HG02642 (cell line): ENCODE measurements around the gene STAT5A.

ENCODE experiments used
- ATAC-seq: cut with Tn5 transposase; IDR thresholded peaks from one replicate; pipeline ENCODE4 v1.9.1; 2021; ENCODE audit warnings: mild to moderate bottlenecking; ENCODE audit not compliant: unreplicated experiment, poor library complexity

The STAT5A gene

GRCh38 chr17:42266918-42267766, 21.2 kb upstream of the STAT5A start:
- no peak for ATAC-seq

GRCh38 chr17:42268236-42268635, 20.1 kb upstream of the STAT5A start:
- ATAC-seq = no peak

DNA sequence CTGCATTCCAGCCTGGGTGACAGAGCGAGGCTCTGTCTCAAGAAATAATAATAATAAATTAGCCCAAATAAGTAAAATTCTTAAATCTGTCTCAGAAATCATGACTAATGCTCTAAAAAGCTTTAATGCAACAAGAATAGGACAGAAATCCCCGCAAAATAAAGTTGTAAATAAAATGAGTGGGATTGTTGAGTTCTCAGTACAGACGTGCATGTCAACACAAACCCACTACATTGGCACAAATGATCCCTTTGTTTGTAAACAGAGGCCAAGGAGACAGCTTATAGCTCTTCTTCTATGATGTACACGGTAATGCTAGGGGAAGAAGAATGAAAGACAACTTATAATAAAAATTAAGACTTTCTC, 18.1 kb upstream of the STAT5A start:
- ATAC-seq = no peak

GRCh38 chr17:42270596-42270995, 17.7 kb upstream of the STAT5A start:
- no peak for ATAC-seq

- no peak for ATAC-seq
Observed at GRCh38 chr17:42271006-42271778, 17.1 kb upstream of the STAT5A start.

DNA sequence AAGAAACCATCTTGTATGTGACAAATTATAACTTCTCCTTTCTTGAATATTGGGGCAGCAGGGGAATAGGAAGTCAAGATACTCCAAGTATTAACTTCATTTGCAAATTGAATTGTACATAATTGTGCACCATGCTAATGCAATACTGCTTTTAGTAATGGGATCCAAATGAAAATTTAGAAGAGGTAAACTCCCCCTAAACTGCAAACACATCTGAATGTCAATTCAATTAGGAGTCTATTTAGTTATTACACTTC, 16.6 kb upstream of the STAT5A start:
- ATAC-seq = no peak

- ATAC-seq = no peak
Observed at GRCh38 chr17:42272162-42272907, 16.0 kb upstream of the STAT5A start.

DNA sequence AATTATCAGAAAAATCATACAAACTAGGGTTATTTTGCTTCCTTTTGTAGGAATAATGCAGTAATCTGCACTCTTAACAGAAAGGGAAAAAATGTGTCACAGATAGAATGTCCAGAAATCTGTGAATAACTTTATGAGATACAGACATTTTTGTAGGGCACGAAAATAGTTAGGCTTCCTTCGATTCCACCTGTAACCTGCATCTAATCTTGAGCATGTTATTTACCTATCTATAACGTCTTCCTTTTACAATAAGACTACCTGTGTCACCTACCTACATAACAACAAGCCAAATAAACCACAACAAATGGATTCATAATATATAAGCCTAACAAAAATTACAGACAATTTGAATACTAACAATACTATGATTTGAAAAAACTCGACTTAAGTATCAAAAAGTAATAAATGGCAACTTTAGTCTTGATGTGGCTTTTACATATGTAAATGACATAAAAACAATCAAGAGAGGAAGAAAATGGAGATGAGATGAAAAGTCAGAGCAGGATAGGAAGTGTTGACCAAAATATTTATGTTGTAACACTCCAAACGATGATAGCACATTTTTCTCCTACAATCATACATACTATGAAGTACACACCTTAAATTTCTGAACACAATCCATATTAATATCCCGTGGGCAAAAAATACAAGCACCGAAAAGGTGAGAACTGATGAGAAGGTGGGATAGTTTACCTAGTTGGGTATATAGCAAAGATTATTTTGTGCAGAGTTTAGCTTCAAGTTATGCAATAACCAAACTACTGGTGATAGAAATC, 14.6 kb upstream of the STAT5A start:
- ATAC-seq = no peak

- no peak for ATAC-seq
Observed at GRCh38 chr17:42274253-42274542, 14.1 kb upstream of the STAT5A start.

GRCh38 chr17:42274812-42275526, 13.3 kb upstream of the STAT5A start:
- ATAC-seq = no peak

DNA sequence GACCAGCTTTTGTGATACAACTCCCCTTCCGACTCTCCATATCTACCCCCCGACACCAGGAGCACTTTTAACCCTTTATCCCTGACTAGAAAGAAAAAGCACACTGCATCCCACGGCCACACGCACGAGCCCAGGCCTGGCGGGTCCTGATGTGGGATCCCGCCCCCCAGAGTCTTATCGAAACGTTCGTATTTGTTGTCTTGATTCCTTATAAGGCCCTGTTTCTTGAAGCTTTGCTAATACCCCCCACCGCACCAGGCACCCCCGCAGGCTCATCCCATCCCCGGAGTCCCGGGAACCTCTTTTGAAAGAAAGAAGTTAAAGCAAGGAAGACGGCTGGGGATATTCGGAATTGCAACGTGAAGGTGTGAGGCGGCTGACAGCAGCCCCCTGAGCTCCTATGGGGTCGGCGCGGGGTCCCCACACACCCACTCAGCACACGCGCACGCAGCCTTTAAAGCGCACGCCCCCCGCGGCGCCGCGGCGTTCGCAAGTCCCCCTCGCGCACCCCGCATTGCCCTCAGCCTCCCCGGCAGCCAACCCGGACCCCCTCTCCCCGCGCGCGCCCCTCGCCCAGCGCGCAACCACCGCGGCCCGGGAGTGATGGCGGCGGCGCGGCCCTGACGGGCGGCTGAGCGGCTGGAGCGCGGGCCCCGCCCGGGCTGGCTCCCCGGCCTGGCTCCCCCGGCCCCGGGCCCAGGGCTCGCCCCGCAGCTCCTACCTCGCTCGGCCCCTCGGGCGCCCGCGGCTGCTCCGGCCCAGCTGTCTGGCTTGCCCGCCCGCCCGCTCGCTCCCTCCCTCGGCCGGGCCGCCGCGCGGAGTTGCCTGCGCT, 12.6 kb upstream of the STAT5A start:
- ATAC-seq = peak; percentile 47

DNA sequence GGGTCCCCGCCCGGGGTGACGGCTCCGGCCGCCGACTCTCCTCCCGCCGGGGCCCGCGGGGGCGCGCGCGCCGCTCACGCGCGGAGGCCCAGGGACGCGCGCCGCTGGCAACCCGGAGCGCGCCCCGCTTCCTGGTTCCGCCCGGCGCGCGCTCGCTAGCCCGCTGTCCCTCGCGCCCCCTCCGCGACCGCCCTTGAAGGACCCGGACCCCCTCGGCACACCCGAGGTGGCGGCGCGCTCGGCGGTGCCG, 12.0 kb upstream of the STAT5A start, which contains the start of gene STAT5B:
TSS of gene STAT5B (minus strand) at position 33 of the 250 bp plus-strand sequence. CDS start 44,264 bp downstream, outside the sequence.
- ATAC-seq = peak; percentile 75

DNA sequence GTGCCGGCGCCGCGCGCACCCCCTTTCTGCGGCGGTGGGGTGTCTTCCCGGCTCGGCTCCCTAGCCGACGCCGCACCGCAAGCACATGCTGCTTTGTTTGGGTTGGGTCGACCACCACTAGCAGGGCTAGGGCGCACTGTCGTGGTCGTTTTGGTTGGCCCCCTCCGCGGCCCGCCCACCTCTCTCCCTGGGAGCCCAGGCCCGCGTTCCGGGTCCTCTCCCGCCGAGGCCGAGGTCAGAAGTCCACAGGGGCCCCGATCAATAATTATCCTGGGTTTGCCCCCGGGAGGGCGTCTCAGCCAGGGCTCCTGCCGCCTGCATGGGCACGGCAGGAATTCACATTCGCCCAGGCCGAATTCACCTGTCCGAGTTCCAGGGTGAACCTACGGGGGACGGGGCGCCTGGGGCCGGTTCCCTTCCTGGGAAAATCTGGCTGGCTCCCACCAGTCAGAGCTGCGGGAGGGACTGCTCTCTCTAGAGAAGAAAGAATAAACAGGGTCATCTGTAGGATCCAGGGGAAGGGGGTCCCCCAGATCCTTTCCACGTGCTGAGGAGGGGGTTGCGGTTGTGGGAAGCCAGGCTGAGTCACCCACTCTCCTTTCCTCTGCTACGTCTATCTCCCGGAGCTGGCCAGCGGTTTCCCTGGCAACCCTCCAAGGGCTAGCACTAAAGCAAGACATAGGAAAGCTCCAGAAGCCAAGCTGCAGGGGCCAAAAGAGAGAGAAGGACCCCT, 11.5 kb upstream of the STAT5A start:
- peak; percentile 4 for ATAC-seq

DNA sequence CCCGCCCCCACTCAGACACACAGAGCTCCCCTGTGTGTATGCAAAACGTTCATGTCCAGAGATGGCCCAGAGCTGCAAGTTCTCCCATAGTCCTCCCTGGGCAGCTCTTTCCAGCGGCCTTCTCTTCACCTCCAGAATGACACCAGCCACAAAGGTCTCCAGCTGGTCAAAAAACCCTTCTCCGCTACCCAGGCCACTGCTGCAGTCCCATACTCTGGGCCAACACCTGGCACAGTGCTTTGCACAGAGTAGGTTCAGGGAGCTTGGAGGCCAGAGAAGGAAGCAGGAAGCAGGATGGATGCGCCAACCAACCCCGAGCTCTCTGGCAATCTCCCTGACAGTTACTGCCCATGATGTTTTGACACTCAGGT, 11.0 kb upstream of the STAT5A start:
- no peak for ATAC-seq

DNA sequence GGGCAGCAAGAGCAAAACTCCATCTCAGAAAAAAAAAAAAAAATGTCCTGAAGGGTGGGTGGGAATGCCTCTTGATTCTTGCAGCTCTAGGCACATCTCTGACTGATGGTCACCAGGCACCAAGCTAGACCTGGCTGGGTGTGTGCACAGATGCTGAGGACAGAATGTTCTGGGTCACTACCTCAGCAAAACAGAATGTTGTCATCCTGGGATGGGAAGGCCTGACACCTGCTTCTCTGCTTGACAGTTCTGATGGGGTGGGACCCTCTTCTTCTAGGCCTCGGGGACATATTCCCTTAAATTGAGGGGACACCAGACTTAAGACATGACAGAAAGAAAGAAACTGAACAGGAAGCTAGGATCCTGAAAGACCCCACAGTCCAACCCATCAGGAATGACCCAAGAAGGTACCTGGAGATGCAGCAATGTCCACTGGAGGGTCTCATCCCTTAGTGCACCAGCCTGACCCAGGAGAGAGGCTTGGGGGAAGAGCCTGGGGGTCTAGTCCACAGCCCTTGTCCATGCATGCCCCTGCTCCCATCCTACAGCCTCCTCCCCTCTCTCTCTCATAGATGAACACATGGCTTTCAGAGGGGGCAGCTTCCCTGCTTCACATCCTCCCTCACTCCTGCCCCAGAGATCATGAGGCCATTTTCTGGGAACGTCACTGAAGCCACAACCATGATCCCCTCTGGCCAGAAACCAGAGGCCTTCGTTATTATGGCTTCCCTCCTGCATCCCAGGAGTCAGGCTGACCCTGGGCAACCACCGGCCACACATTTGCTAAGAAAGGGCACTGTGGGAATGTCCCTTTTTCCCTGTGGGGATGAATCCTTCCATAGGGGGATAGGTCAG, 8.3 kb upstream of the STAT5A start:
- no peak for ATAC-seq

DNA sequence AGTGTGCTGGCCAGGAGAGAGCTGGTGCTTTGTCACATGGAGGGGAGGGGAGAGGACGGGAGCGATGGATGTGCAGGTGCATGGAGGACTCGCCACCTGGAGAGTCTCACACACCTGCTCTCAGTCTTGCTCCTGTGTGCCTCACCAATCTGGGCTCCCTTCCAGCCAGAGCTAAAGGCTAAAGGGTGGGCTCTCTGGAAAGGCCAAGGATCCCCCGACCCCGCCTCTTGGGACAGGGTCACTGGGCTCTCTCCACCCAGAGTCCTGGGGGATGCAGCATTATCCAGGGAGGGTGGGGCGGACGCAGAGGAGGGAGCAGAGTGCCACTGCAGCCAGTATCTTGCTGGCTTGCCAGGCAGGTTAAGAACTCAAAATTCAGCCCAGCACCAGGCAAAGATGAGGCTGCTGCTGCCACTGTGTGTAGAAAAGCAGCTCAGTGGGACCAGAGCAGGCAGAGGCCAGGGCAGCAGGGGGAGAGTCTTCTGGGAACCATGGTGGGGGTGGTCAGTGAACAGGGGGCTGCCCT, 6.7 kb upstream of the STAT5A start:
- no peak for ATAC-seq

DNA sequence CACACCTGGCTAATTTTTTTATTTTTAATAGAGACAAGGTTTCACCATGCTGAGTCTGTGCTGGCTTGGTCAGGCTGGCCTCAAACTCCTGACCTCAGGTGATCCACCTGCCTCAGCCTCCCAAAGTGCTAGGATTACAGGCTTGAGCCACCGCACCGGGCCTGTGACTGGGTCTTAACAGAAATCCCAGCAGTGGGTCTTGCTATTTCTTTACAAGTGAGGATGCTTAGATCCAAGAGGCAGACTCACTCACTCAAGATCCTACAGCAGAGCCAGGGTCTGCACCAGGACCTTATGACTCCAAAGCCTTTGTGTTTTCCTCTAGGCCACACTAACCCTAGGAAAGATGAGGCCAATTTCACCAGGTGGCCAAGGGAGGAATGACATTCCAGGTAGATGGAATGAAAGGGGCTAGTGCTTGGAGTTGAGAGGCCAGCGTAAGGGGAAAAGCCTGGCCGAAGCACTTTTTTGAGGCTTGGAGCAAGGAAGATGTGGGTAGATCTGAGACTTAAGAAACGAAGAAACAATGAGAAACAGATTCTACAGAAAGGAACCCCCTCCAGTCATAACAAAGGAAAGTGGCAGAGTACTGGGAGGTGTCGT, 5.7 kb upstream of the STAT5A start:
- no peak for ATAC-seq
